Measurements from ENCODE around the gene MEOX2. TPM values are rescaled to one million over a fixed set of nuclear protein-coding genes. Genes with fewer than 3 reads are reported as not detected.

Gene MEOX2
- total RNA-seq, 2 donors from 2014 or later: 0.42 to 0.69 TPM

DNA sequence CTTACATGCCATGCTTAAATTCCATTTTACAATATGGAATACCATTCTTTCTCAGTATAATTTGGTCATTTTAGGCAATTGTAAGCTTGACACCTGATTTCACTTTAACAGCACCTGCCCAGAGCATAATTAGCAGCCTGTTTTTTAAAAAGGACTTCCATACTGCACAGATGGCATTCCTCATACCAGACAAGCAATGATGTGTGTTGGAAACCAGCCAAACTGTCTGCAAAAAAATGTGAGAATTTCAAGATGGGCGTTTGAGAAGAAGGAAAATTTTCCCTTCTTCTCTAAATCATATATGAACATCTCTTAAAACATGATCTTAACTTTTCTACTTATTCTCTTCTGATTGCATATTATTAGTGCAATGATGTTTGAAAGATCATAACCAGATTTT, 84.2 kb downstream of the MEOX2 start:
- TF ChIP-seq CTCF (IDR thresholded peaks at IDR 0.05): no peak
- Histone ChIP-seq H3K9me3 (no peaks in the 10 kb centered on the region), H3K36me3 (no peaks in the 10 kb centered on the region), H3K27me3 (no peaks in the 10 kb centered on the region), H3K9ac (ENCODE audit: low read depth in 2 of 2, low read length in 2 of 2) (no peak overlapping the region), H3K27ac (no peak overlapping the region), H3K4me1 (no peaks in the 10 kb centered on the region), H3K4me3 (no peak overlapping the region)
- DNase-seq: no peak
- intact Hi-C loops (cut with DNase I): no loop called here

DNA sequence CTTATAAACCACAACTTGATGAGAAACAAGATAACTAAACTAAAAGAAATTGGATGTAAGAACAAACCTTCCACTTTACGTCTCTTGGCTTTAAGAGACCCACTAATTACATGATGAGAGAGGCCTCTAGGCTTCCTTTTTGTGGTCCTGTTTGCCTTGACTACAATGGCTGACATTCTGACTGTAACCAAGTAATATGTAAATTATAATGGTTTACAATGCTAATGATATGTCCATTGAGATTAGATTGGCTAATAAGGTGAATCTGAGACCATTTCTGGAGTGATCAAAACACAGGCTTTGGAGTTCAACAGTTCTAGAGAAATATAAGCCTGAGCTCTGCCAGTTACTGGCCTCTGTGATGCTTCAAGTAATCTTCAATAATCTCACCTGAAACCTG, 85.3 kb downstream of the MEOX2 start:
- no peak overlapping the region for H3K9ac ChIP-seq (ENCODE audit: low read depth in 2 of 2, low read length in 2 of 2)
- DNase-seq: no peak
- TF ChIP-seq CTCF (IDR thresholded peaks at IDR 0.05): no peak
- intact Hi-C loops (cut with DNase I): no loop called here
- H3K4me3 ChIP-seq: no peak overlapping the region
- no peaks in the 10 kb centered on the region for H3K9me3 ChIP-seq
- no peaks in the 10 kb centered on the region for H3K36me3 ChIP-seq
- no peaks in the 10 kb centered on the region for H3K4me1 ChIP-seq
- no peak overlapping the region for H3K27ac ChIP-seq
- H3K27me3 ChIP-seq: no peaks in the 10 kb centered on the region

DNA sequence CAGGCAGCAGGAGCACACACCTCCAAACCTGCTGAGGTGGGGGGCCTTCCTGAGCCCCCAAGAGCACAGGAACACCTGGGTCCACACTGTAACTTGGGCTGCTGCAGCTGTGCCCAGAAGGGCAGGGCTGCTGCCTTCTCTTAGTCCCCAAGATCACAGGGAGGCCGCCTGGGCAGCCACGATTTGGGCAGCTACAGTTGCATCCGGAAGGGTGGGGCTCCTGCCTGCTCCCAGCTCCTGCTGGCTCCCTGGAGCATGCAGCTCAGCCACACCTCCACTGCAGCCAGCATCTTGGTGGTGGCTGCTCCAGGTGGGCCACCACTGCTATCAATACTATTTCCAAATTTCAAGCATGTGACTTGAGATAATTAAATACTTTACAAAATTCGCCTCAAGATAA, 86.2 kb downstream of the MEOX2 start:
- Histone ChIP-seq H3K27ac (no peak overlapping the region), H3K27me3 (no peaks in the 10 kb centered on the region), H3K4me1 (no peaks in the 10 kb centered on the region), H3K9ac (ENCODE audit: low read depth in 2 of 2, low read length in 2 of 2) (no peak overlapping the region), H3K36me3 (no peaks in the 10 kb centered on the region), H3K4me3 (no peak overlapping the region), H3K9me3 (no peaks in the 10 kb centered on the region)
- no peak for DNase-seq
- TF ChIP-seq CTCF (IDR thresholded peaks at IDR 0.05): no peak
- intact Hi-C loops (cut with DNase I): no loop called here

- TF ChIP-seq CTCF (IDR thresholded peaks at IDR 0.05): no peak
- no peak overlapping the region for H3K4me3 ChIP-seq
- DNase-seq: no peak
- no peaks in the 10 kb centered on the region for H3K9me3 ChIP-seq
- H3K27me3 ChIP-seq: no peaks in the 10 kb centered on the region
- H3K36me3 ChIP-seq: no peaks in the 10 kb centered on the region
- no peak overlapping the region for H3K27ac ChIP-seq
- H3K9ac ChIP-seq (ENCODE audit: low read depth in 2 of 2, low read length in 2 of 2): no peak overlapping the region
- H3K4me1 ChIP-seq: no peaks in the 10 kb centered on the region
- intact Hi-C loops (cut with DNase I): no loop called here
Observed at GRCh38 chr7:15594461-15594860, 92.0 kb downstream of the MEOX2 start.

DNA sequence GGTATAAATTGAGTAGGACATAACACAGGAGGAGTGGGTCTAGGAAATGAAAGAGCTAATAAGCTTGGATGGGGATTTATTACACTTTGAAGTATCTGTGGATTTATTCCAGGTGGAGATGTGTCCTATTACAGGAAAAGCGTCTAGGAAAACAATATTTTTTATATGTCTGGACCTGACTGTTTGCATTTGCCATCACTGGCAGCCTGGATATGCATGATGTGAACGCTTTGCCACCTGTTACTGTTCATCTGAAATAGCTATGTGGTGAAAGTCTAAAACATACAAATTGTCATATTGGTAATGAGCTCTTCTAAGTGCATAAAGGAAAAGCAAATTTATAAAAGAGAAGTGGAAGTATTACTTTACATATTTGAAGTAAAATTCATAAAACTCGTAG, 93.1 kb downstream of the MEOX2 start:
- intact Hi-C loops (cut with DNase I): no loop called here
- H3K27me3 ChIP-seq: no peaks in the 10 kb centered on the region
- no peak for DNase-seq
- H3K9ac ChIP-seq (ENCODE audit: low read depth in 2 of 2, low read length in 2 of 2): no peak overlapping the region
- H3K9me3 ChIP-seq: no peaks in the 10 kb centered on the region
- no peaks in the 10 kb centered on the region for H3K36me3 ChIP-seq
- no peaks in the 10 kb centered on the region for H3K4me1 ChIP-seq
- H3K4me3 ChIP-seq: no peak overlapping the region
- no peak overlapping the region for H3K27ac ChIP-seq
- TF ChIP-seq CTCF (IDR thresholded peaks at IDR 0.05): no peak

GRCh38 chr7:15586266-15586665, 100.2 kb downstream of the MEOX2 start:
- H3K4me3 ChIP-seq: no peak overlapping the region
- no peaks in the 10 kb centered on the region for H3K36me3 ChIP-seq
- no peaks in the 10 kb centered on the region for H3K4me1 ChIP-seq
- no peak for TF ChIP-seq CTCF (IDR thresholded peaks at IDR 0.05)
- no peak for DNase-seq
- H3K9ac ChIP-seq (ENCODE audit: low read depth in 2 of 2, low read length in 2 of 2): no peak overlapping the region
- no peaks in the 10 kb centered on the region for H3K27me3 ChIP-seq
- intact Hi-C loops (cut with DNase I): no loop called here
- H3K9me3 ChIP-seq: no peaks in the 10 kb centered on the region
- no peak overlapping the region for H3K27ac ChIP-seq
